ENCODE data around the gene WDR88.
"Not testable (repeated sequence)": the region's sequence is repeated elsewhere in the genome, so short reads cannot be mapped to it uniquely, and the experiment has no call there.

DNA sequence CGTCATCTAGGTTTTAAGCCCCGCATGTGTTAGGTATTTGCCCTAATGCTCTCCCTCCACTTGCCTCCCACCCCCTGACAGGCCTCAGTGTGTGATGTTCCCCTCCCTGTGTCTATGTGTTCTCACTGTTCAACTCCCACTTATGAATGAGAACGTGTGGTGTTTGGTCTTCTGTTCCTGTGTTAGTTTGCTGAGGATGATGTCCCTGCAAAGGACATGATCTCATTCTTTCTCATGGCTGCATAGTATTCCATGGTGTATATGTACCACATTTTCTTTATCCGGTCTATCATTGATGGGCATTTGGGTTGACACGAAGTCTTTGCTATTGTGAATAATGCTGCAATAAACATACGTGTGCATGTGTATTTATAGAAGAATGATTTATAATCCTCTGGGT is 22.4 kb downstream of the WDR88 start:
- TF ChIP-seq, protein P1, sequence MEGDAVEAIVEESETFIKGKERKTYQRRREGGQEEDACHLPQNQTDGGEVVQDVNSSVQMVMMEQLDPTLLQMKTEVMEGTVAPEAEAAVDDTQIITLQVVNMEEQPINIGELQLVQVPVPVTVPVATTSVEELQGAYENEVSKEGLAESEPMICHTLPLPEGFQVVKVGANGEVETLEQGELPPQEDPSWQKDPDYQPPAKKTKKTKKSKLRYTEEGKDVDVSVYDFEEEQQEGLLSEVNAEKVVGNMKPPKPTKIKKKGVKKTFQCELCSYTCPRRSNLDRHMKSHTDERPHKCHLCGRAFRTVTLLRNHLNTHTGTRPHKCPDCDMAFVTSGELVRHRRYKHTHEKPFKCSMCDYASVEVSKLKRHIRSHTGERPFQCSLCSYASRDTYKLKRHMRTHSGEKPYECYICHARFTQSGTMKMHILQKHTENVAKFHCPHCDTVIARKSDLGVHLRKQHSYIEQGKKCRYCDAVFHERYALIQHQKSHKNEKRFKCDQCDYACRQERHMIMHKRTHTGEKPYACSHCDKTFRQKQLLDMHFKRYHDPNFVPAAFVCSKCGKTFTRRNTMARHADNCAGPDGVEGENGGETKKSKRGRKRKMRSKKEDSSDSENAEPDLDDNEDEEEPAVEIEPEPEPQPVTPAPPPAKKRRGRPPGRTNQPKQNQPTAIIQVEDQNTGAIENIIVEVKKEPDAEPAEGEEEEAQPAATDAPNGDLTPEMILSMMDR (IDR thresholded peaks at IDR 0.05) = not testable (repeated sequence)
- not testable (repeated sequence) for TF ChIP-seq POLR2A (IDR thresholded peaks at IDR 0.05; ENCODE audit: low read depth); POLR2AphosphoS5 (IDR thresholded peaks at IDR 0.05); EP300 (IDR thresholded peaks at IDR 0.05)
